H9 (cell line): ENCODE measurements around the gene EDA. TPM values are rescaled to one million over a fixed set of nuclear protein-coding genes. Genes with fewer than 3 reads are reported as not detected.

Source experiments
- DNase-seq: peaks from one replicate; pipeline ENCODE4 v3.0.0-alpha.2; 2017
- H2AFZ ChIP-seq: one replicate; pipeline ENCODE4 v1.6.1; 2013; ENCODE audit warnings: mild to moderate bottlenecking, low read length, control low read depth, moderate library complexity
- H2AK5ac ChIP-seq: 2 replicates; pipeline ENCODE4 v1.6.1; 2013; ENCODE audit warnings: low read length, control low read depth, mixed read lengths; ENCODE audit not compliant: insufficient read length
- H2BK120ac ChIP-seq: one replicate; pipeline ENCODE4 v1.6.1; 2013; ENCODE audit warnings: low read depth, mild to moderate bottlenecking, low read length, control low read depth, inconsistent platforms; ENCODE audit not compliant: poor library complexity, severe bottlenecking
- H2BK12ac ChIP-seq: 2 replicates; pipeline ENCODE4 v1.6.1; 2013; ENCODE audit warnings: low read length, control low read depth, mixed read lengths, low read depth; ENCODE audit not compliant: insufficient read length
- H2BK15ac ChIP-seq: 2 replicates; pipeline ENCODE4 v1.6.1; 2013; ENCODE audit warnings: low read depth, low read length, control low read depth
- H2BK20ac ChIP-seq: one replicate; pipeline ENCODE4 v1.6.1; 2013; ENCODE audit warnings: low read depth, mild to moderate bottlenecking, low read length, control low read depth, inconsistent platforms; ENCODE audit not compliant: poor library complexity, severe bottlenecking
- H2BK5ac ChIP-seq: 2 replicates; pipeline ENCODE4 v1.6.1; 2013; ENCODE audit warnings: low read length, control low read depth, mixed read lengths; ENCODE audit not compliant: insufficient read length
- H3K14ac ChIP-seq: 2 replicates; pipeline ENCODE4 v1.6.1; 2013; ENCODE audit warnings: low read length, control low read depth; ENCODE audit not compliant: insufficient read depth
- H3K18ac ChIP-seq: 2 replicates; pipeline ENCODE4 v1.6.1; 2013; ENCODE audit warnings: low read depth, mild to moderate bottlenecking, mixed read lengths, low read length, control low read depth; ENCODE audit not compliant: insufficient read length
- H3K23ac ChIP-seq: 2 replicates; pipeline ENCODE4 v1.6.1; 2013; ENCODE audit warnings: low read length, control low read depth, mixed read lengths, low read depth; ENCODE audit not compliant: insufficient read length
- H3K23me2 ChIP-seq: 2 replicates; pipeline ENCODE4 v1.6.1; 2013; ENCODE audit warnings: low read depth, mild to moderate bottlenecking, mixed read lengths, low read length, control low read depth; ENCODE audit not compliant: insufficient read length, poor library complexity, severe bottlenecking
- H3K27ac ChIP-seq: 2 replicates; pipeline ENCODE4 v1.5.1; 2013; ENCODE audit warnings: low read length, control low read depth, mixed read lengths, low read depth; ENCODE audit not compliant: insufficient read length
- H3K27me3 ChIP-seq: 2 replicates; pipeline ENCODE4 v1.6.1; 2013; ENCODE audit warnings: low read length, control low read depth, inconsistent platforms; ENCODE audit not compliant: insufficient read depth
- H3K4ac ChIP-seq: 2 replicates; pipeline ENCODE4 v1.6.1; 2013; ENCODE audit warnings: low read depth, mild to moderate bottlenecking, control low read depth, inconsistent platforms, low read length, moderate library complexity
- H3K4me1 ChIP-seq: 2 replicates; pipeline ENCODE4 v1.6.1; 2013; ENCODE audit warnings: low read length, control low read depth, inconsistent platforms; ENCODE audit not compliant: insufficient read depth
- H3K4me2 ChIP-seq: 2 replicates; pipeline ENCODE4 v1.6.1; 2013; ENCODE audit warnings: low read length, control low read depth, mixed read lengths; ENCODE audit not compliant: insufficient read length, insufficient read depth
- H3K56ac ChIP-seq: 2 replicates; pipeline ENCODE4 v1.6.1; 2013; ENCODE audit warnings: low read depth, mild to moderate bottlenecking, mixed read lengths, low read length, control low read depth; ENCODE audit not compliant: insufficient read length
- H3K79me1 ChIP-seq: 2 replicates; pipeline ENCODE4 v1.6.1; 2013; ENCODE audit warnings: low read depth, mild to moderate bottlenecking, moderate library complexity, low read length, control low read depth, inconsistent platforms; ENCODE audit not compliant: insufficient read depth, poor library complexity, severe bottlenecking
- H3K79me2 ChIP-seq: 2 replicates; pipeline ENCODE4 v1.6.1; 2013; ENCODE audit warnings: low read length, control low read depth, inconsistent platforms; ENCODE audit not compliant: insufficient read depth
- H3K9ac ChIP-seq: 2 replicates; pipeline ENCODE4 v1.6.1; 2013; ENCODE audit warnings: low read length, control low read depth, mixed read lengths; ENCODE audit not compliant: insufficient read length; ENCODE audit errors: extremely low read depth
- H3K9me3 ChIP-seq: one replicate; pipeline ENCODE4 v1.6.1; 2013; ENCODE audit warnings: low read depth, low read length, inconsistent platforms; ENCODE audit not compliant: control insufficient read depth
- H3T11ph ChIP-seq: one replicate; pipeline ENCODE4 v1.6.1; 2013; ENCODE audit warnings: mild to moderate bottlenecking, low read length, control low read depth, inconsistent platforms
- H4K20me1 ChIP-seq: one replicate; pipeline ENCODE4 v1.6.1; 2013; ENCODE audit not compliant: control insufficient read depth, insufficient read length, insufficient read depth
- H4K5ac ChIP-seq: 2 replicates; pipeline ENCODE4 v1.6.1; 2013; ENCODE audit warnings: low read depth, mild to moderate bottlenecking, mixed read lengths, low read length, control low read depth; ENCODE audit not compliant: insufficient read length
- H4K8ac ChIP-seq: replicated peaks from 2 replicates; pipeline ENCODE4 v1.6.1; 2013; ENCODE audit warnings: low read length, control low read depth, mixed read lengths, low read depth; ENCODE audit not compliant: insufficient read length
- H4K91ac ChIP-seq: 2 replicates; pipeline ENCODE4 v1.6.1; 2013; ENCODE audit warnings: low read depth, mild to moderate bottlenecking, moderate library complexity, mixed read lengths, low read length, control low read depth; ENCODE audit not compliant: insufficient read length
- H3K27ac Mint-ChIP-seq, 3 experiments: 2 replicates in 2 of 3; 3 replicates in 1 of 3; pipeline ENCODE4 v1.8.0; 2020 to 2021; ENCODE audit warnings: mixed read lengths in 3 of 3, mild to moderate bottlenecking in 1 of 3, moderate library complexity in 1 of 3
- H3K27me3 Mint-ChIP-seq: 2 replicates; pipeline ENCODE4 v1.8.0; 2021; ENCODE audit warnings: low read depth, mild to moderate bottlenecking, moderate library complexity, mixed read lengths
- H3K36me3 Mint-ChIP-seq, 3 experiments: 2 replicates in 2 of 3; 3 replicates in 1 of 3; pipeline ENCODE4 v1.8.0; 2020 to 2021; ENCODE audit warnings: low read depth in 3 of 3, mixed read lengths in 3 of 3; ENCODE audit not compliant: insufficient read depth in 1 of 3
- H3K4me1 Mint-ChIP-seq, 2 experiments: 2 replicates each; pipeline ENCODE4 v1.8.0; 2020; ENCODE audit warnings: mixed read lengths in 2 of 2
- H3K4me3 Mint-ChIP-seq, 2 experiments: 2 replicates in 1 of 2; 3 replicates in 1 of 2; pipeline ENCODE4 v1.8.0; 2020 to 2021; ENCODE audit warnings: mild to moderate bottlenecking in 2 of 2, mixed read lengths in 2 of 2, moderate library complexity in 1 of 2
- H3K9me3 Mint-ChIP-seq, 2 experiments: 2 replicates in 1 of 2; 3 replicates in 1 of 2; pipeline ENCODE4 v1.8.0; 2020; ENCODE audit warnings: mild to moderate bottlenecking in 2 of 2, mixed read lengths in 2 of 2, moderate library complexity in 1 of 2
- CTCF ChIP-seq: fragments of 200-600 bp; sonication (generic); conservative IDR thresholded peaks from 3 replicates; pipeline ENCODE4 v1.8.0; 2021; ENCODE audit warnings: antibody characterized with exemption, mild to moderate bottlenecking
- WGBS: extraction: QIAGEN DNeasy Blood & Tissue Kit; methylation state at CpG from one replicate; pipeline ENCODE4 v1.1.7; 2013; ENCODE audit warnings: missing lambda C conversion rate, low lambda C conversion rate, mixed read lengths; ENCODE audit not compliant: insufficient read length; ENCODE audit errors: extremely low coverage; 5-methylcytosine and 5-hydroxymethylcytosine counted together
- total RNA-seq: library from RNA; stranded (reverse); gene quantifications from 2 replicates; pipeline ENCODE4 v1.2.1, GENCODE V29; 2021

Gene EDA
- total RNA-seq, 1 experiment from 2014 or later, result 7.7 TPM

GRCh38 chrX:69626129-69626528, 10.2 kb downstream of the EDA start:
- no peak overlapping the region for H3K27ac ChIP-seq
- no peaks in the 10 kb centered on the region for H3K27me3 Mint-ChIP-seq
- H3K27ac Mint-ChIP-seq, result no peak overlapping the region
- H3K9ac ChIP-seq, result no peak overlapping the region
- H3K79me2 ChIP-seq, result no peaks in the 10 kb centered on the region
- H2BK15ac ChIP-seq, result no peak overlapping the region
- no peak overlapping the region for H4K5ac ChIP-seq
- H2BK20ac ChIP-seq, result no peak overlapping the region
- H3K4me1 ChIP-seq, result no peaks in the 10 kb centered on the region
- no peaks in the 10 kb centered on the region for H3K23me2 ChIP-seq
- H3K9me3 ChIP-seq, result peaks cover 47% of the 10 kb centered on the region
- H2BK5ac ChIP-seq, result no peak overlapping the region
- no peak overlapping the region for H2BK12ac ChIP-seq
- H2BK120ac ChIP-seq, result no peak overlapping the region
- H3K18ac ChIP-seq, result no peak overlapping the region
- no peak overlapping the region for H4K8ac ChIP-seq
- H3K4me2 ChIP-seq, result no peak overlapping the region
- peaks cover 66 to 73% of the 10 kb centered on the region in 2 experiments for H3K9me3 Mint-ChIP-seq
- H3K4ac ChIP-seq, result no peak overlapping the region
- H3K79me1 ChIP-seq, result no peaks in the 10 kb centered on the region
- no peak for TF ChIP-seq CTCF
- H3K23ac ChIP-seq, result no peak overlapping the region
- H3K56ac ChIP-seq, result no peak overlapping the region
- H4K20me1 ChIP-seq, result no peaks in the 10 kb centered on the region
- no peak overlapping the region for H3K14ac ChIP-seq
- H2AFZ ChIP-seq, result no peak overlapping the region
- DNase-seq, result no peak
- no CpG with 5 or more reads among the region's 1 CpG for WGBS
- no peak overlapping the region for H2AK5ac ChIP-seq
- H3K27me3 ChIP-seq, result no peaks in the 10 kb centered on the region
- no peak overlapping the region for H3T11ph ChIP-seq
- no peak overlapping the region for H4K91ac ChIP-seq
- peaks cover 12 to 27% (median 14%) of the 10 kb centered on the region in 3 experiments for H3K36me3 Mint-ChIP-seq
- H3K4me3 Mint-ChIP-seq, result no peak overlapping the region
- no peaks in the 10 kb centered on the region for H3K4me1 Mint-ChIP-seq
